Naive B cell (primary cell): Measurements from ENCODE around the gene CREB3L2. TPM values are rescaled to one million over a fixed set of nuclear protein-coding genes. Genes with fewer than 3 reads are reported as not detected.
"Not testable (repeated sequence)": the region's sequence is repeated elsewhere in the genome, so short reads cannot be mapped to it uniquely, and the experiment has no call there.

Experiments used
- ATAC-seq, 2 donors: fragments of 150-1000 bp; cut with Tn5 transposase; 2 replicates each; pipeline ENCODE4 v1.10.0; 2021; ENCODE audit warnings: low read depth in 2 of 2, mild to moderate bottlenecking in 2 of 2, moderate library complexity in 2 of 2
- DNase-seq: peaks from one replicate; pipeline ENCODE4 v3.0.0; 2022
- H3K27ac Mint-ChIP-seq, 6 donors: one replicate each; pipeline ENCODE4 v1.8.0; 2020 to 2022; ENCODE audit warnings: mild to moderate bottlenecking in 6 of 6, mixed read lengths in 6 of 6, moderate library complexity in 5 of 6, inconsistent platforms in 2 of 6
- H3K27me3 Mint-ChIP-seq, 3 donors: one replicate each; pipeline ENCODE4 v1.8.0; 2021 to 2022; ENCODE audit warnings: mixed read lengths in 3 of 3, mild to moderate bottlenecking in 1 of 3
- H3K36me3 Mint-ChIP-seq, 2 donors: one replicate each; pipeline ENCODE4 v1.8.0; 2020 to 2022; ENCODE audit warnings: mixed read lengths in 2 of 2, inconsistent platforms in 1 of 2, mild to moderate bottlenecking in 1 of 2
- H3K4me1 Mint-ChIP-seq, 3 donors: one replicate each; pipeline ENCODE4 v1.8.0; 2020 to 2022; ENCODE audit warnings: mixed read lengths in 3 of 3, inconsistent platforms in 1 of 3, mild to moderate bottlenecking in 1 of 3, moderate library complexity in 1 of 3
- H3K4me3 Mint-ChIP-seq, 8 donors: one replicate each; pipeline ENCODE4 v1.8.0; 2020 to 2022; ENCODE audit warnings: mild to moderate bottlenecking in 8 of 8, mixed read lengths in 8 of 8, moderate library complexity in 8 of 8, inconsistent platforms in 2 of 8
- H3K9me3 Mint-ChIP-seq, 7 donors: one replicate each; pipeline ENCODE4 v1.8.0; 2020 to 2022; ENCODE audit warnings: mixed read lengths in 7 of 7, mild to moderate bottlenecking in 5 of 7, inconsistent platforms in 2 of 7, moderate library complexity in 1 of 7
- polyA plus RNA-seq, 6 donors: library from polyadenylated mRNA; unstranded; fragments of 300-500 nt; fragmentation: Illumina TruSeq; gene quantifications; one replicate each; pipeline ENCODE4 v1.2.3, GENCODE V29; 2021; ENCODE audit warnings: low read depth in 6 of 6

CREB3L2 gene
- polyA plus RNA-seq, 6 donors from 2014 or later, result 8.0 to 26.6 (median 19.5) TPM

GRCh38 chr7:137984181-137985041, 17.5 kb downstream of the CREB3L2 start:
- H3K36me3 Mint-ChIP-seq, result peaks cover 0 to 16% of the 10 kb centered on the region in 2 donors
- peaks cover 0 to 63% (median 26%) of the 10 kb centered on the region in 3 donors for H3K4me1 Mint-ChIP-seq
- peaks cover 0 to 15% (median 4%) of the 10 kb centered on the region in 7 donors for H3K9me3 Mint-ChIP-seq
- H3K27me3 Mint-ChIP-seq, result no peaks in the 10 kb centered on the region
- no peak for ATAC-seq
- no peak for DNase-seq
- H3K27ac Mint-ChIP-seq, result peak overlapping the region in 2 of 6 donors; percentile 96 to 98
- peak overlapping the region; percentile 11 to 84 (median 72) for H3K4me3 Mint-ChIP-seq

GRCh38 chr7:137983323-137984008, 18.4 kb downstream of the CREB3L2 start:
- no peak for DNase-seq
- Mint-ChIP-seq H3K4me3 (peak overlapping the region in 1 of 8 donors; percentile 84), H3K27ac (peak overlapping the region in 3 of 6 donors; percentile 24 to 93 (median 43)), H3K4me1 (peaks cover 0 to 63% (median 33%) of the 10 kb centered on the region in 3 donors), H3K36me3 (peaks cover 0 to 16% of the 10 kb centered on the region in 2 donors), H3K27me3 (no peaks in the 10 kb centered on the region), H3K9me3 (peaks cover 0 to 15% (median 4%) of the 10 kb centered on the region in 7 donors)
- no peak for ATAC-seq

DNA sequence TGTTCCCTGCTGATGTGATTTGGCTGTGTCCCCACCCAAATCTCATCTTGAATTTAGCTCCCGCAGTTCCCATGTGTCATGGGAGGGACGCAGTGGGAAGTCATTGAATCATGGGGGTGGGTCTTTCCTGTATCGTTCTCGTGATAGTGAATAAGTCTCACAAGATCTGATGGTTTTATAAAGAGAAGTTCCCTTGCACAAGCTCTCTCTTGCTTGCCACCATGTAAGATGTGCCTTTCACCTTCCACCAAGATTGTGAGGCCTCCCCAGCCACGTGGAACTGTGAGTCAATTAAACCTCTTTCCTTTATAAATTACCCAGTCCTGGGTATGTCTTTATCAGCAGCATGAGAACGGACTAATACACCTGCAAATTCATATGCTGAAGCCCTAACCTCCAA, 19.5 kb downstream of the CREB3L2 start:
- H3K4me3 Mint-ChIP-seq, result peak overlapping the region in 5 of 8 donors; percentile 0 to 87 (median 33)
- H3K36me3 Mint-ChIP-seq, result peaks cover 0 to 16% of the 10 kb centered on the region in 2 donors
- H3K27ac Mint-ChIP-seq, result peak overlapping the region in 5 of 6 donors; percentile 3 to 76 (median 49)
- peaks cover 7 to 63% (median 43%) of the 10 kb centered on the region in 3 donors for H3K4me1 Mint-ChIP-seq
- H3K9me3 Mint-ChIP-seq, result peaks cover 0 to 15% (median 5%) of the 10 kb centered on the region in 7 donors
- ATAC-seq, DNase-seq, H3K27me3 Mint-ChIP-seq: not testable (repeated sequence)

DNA sequence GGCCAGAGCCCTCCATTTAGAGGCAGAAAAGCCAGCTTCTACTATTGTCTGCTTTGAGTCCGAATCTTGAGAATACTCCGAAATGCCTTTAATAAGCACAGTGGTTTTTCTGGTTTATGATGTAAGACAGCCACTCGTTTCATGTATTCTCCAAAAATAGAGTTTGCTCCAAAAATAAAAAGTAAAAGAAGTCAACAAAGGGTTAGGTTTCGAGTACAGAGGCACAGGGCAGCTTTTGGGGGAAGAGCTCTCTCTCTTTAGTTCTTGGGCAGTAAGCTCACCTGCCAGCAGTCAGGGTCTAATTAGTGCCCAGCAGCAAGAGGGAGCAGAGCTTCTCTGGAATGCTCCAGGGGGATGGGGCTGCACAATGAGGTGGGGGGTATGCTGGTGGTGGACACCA, 20.2 kb downstream of the CREB3L2 start:
- no peak for DNase-seq
- H3K27ac Mint-ChIP-seq, result peak overlapping the region; percentile 54 to 92 (median 80)
- no peaks in the 10 kb centered on the region for H3K27me3 Mint-ChIP-seq
- peaks cover 0 to 15% (median 5%) of the 10 kb centered on the region in 7 donors for H3K9me3 Mint-ChIP-seq
- H3K36me3 Mint-ChIP-seq, result peaks cover 0 to 16% of the 10 kb centered on the region in 2 donors
- ATAC-seq, result no peak
- H3K4me1 Mint-ChIP-seq, result peaks cover 11 to 57% (median 45%) of the 10 kb centered on the region in 3 donors
- H3K4me3 Mint-ChIP-seq, result peak overlapping the region; percentile 2 to 87 (median 54)

DNA sequence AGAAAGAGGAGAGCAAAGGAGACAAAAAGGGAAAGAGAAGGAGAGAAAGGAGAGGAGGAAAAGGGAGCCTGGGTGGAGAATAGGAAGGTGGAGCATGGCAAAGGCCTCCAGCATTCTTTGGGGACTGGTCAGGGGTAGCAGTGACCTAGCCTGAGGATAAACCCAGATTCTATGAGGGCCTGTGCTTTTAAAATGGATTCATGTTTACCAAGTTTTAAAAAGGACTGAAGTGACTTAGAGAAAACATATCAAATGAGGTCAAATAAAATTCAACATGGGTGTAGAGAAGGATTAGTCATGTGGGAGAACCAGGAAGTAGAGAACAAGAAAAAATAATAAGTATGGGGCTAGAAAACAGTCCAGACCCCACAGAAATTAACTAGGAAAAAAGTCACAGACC, 20.7 kb downstream of the CREB3L2 start:
- H3K27me3 Mint-ChIP-seq, result no peaks in the 10 kb centered on the region
- H3K36me3 Mint-ChIP-seq, result peaks cover 0 to 16% of the 10 kb centered on the region in 2 donors

GRCh38 chr7:137980308-137980707, 21.6 kb downstream of the CREB3L2 start:
- H3K4me1 Mint-ChIP-seq, result peaks cover 11 to 53% (median 44%) of the 10 kb centered on the region in 3 donors
- H3K4me3 Mint-ChIP-seq, result peak overlapping the region in 5 of 8 donors; percentile 7 to 85 (median 72)
- H3K27ac Mint-ChIP-seq, result peak overlapping the region in 5 of 6 donors; percentile 44 to 92 (median 86)
- peaks cover 0 to 15% (median 5%) of the 10 kb centered on the region in 7 donors for H3K9me3 Mint-ChIP-seq
- H3K27me3 Mint-ChIP-seq, result no peaks in the 10 kb centered on the region
- DNase-seq (no peak), ATAC-seq (peak; percentile 45 to 58)
- H3K36me3 Mint-ChIP-seq, result peaks cover 0 to 16% of the 10 kb centered on the region in 2 donors

More for the DNA sequence above, 20.7 kb downstream of the CREB3L2 start:
- no peak for ATAC-seq
- Mint-ChIP-seq H3K4me1 (peaks cover 11 to 52% (median 50%) of the 10 kb centered on the region in 3 donors), H3K4me3 (peak overlapping the region; percentile 13 to 87 (median 54)), H3K27ac (peak overlapping the region; percentile 40 to 95 (median 89)), H3K9me3 (peaks cover 0 to 15% (median 5%) of the 10 kb centered on the region in 7 donors)
- no peak for DNase-seq

GRCh38 chr7:137978464-137979237, 23.2 kb downstream of the CREB3L2 start:
- Mint-ChIP-seq H3K4me1 (peaks cover 19 to 64% (median 42%) of the 10 kb centered on the region in 3 donors), H3K27ac (peak overlapping the region in 3 of 6 donors; percentile 14 to 74 (median 24))

GRCh38 chr7:137977173-137977572, 24.7 kb downstream of the CREB3L2 start:
- DNase-seq (no peak), ATAC-seq (no peak)
- Mint-ChIP-seq H3K4me1 (peaks cover 21 to 76% (median 32%) of the 10 kb centered on the region in 3 donors), H3K4me3 (no peak overlapping the region), H3K9me3 (peaks cover 0 to 6% (median under 1%) of the 10 kb centered on the region in 7 donors), H3K27ac (no peak overlapping the region), H3K36me3 (peaks cover 0 to 16% of the 10 kb centered on the region in 2 donors), H3K27me3 (no peaks in the 10 kb centered on the region)

More at GRCh38 chr7:137978464-137979237, 23.2 kb downstream of the CREB3L2 start:
- Mint-ChIP-seq H3K4me3 (peak overlapping the region in 1 of 8 donors; percentile 6), H3K9me3 (peaks cover 0 to 15% (median 5%) of the 10 kb centered on the region in 7 donors), H3K27me3 (no peaks in the 10 kb centered on the region), H3K36me3 (peaks cover 0 to 24% of the 10 kb centered on the region in 2 donors)
- ATAC-seq (no peak), DNase-seq (no peak)

GRCh38 chr7:137976696-137977095, 25.2 kb downstream of the CREB3L2 start:
- peaks cover 0 to 16% of the 10 kb centered on the region in 2 donors for H3K36me3 Mint-ChIP-seq
- peaks cover 21 to 73% (median 31%) of the 10 kb centered on the region in 3 donors for H3K4me1 Mint-ChIP-seq
- no peak overlapping the region for H3K4me3 Mint-ChIP-seq
- H3K9me3 Mint-ChIP-seq, result peaks cover 0 to 5% (median 0%) of the 10 kb centered on the region in 7 donors
- ATAC-seq (no peak), DNase-seq (no peak)
- no peaks in the 10 kb centered on the region for H3K27me3 Mint-ChIP-seq
- H3K27ac Mint-ChIP-seq, result peak overlapping the region in 1 of 6 donors; percentile 52

DNA sequence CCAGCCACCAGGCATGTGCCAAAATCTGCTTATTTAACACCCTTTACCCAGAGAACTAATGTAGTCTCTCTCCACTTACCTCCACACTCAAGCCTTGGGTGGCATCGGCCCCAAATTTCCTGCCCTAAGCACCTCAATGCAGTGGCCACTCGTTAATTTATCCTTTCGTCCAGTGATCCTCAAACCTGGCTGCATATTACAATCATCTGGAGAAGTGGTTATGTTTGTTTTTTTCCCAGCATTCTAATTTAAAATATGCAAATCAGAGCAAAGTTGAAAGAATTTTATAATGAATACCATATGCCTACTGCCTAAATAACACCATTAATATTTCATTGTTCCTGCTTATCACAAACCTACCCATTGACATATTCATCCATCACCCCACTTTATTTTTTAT, 25.7 kb downstream of the CREB3L2 start:
- peaks cover 21 to 68% (median 26%) of the 10 kb centered on the region in 3 donors for H3K4me1 Mint-ChIP-seq
- H3K4me3 Mint-ChIP-seq, result no peak overlapping the region
- no peak for DNase-seq
- no peak for ATAC-seq
- peaks cover 0 to 12% of the 10 kb centered on the region in 2 donors for H3K36me3 Mint-ChIP-seq
- peaks cover 0 to 2% (median 0%) of the 10 kb centered on the region in 7 donors for H3K9me3 Mint-ChIP-seq
- no peaks in the 10 kb centered on the region for H3K27me3 Mint-ChIP-seq
- peak overlapping the region in 2 of 6 donors; percentile 3 to 11 for H3K27ac Mint-ChIP-seq

GRCh38 chr7:137975768-137976167, 26.1 kb downstream of the CREB3L2 start:
- peaks cover 0 to 2% (median 0%) of the 10 kb centered on the region in 7 donors for H3K9me3 Mint-ChIP-seq
- DNase-seq, result no peak
- peaks cover 21 to 68% (median 23%) of the 10 kb centered on the region in 3 donors for H3K4me1 Mint-ChIP-seq
- peak overlapping the region in 1 of 6 donors; percentile 32 for H3K27ac Mint-ChIP-seq
- H3K27me3 Mint-ChIP-seq, result no peaks in the 10 kb centered on the region
- no peak overlapping the region for H3K4me3 Mint-ChIP-seq
- peaks cover 0 to 8% of the 10 kb centered on the region in 2 donors for H3K36me3 Mint-ChIP-seq
- no peak for ATAC-seq

- peaks cover 18 to 63% (median 23%) of the 10 kb centered on the region in 3 donors for H3K4me1 Mint-ChIP-seq
- peaks cover 0 to 8% of the 10 kb centered on the region in 2 donors for H3K36me3 Mint-ChIP-seq
- no peak overlapping the region for H3K4me3 Mint-ChIP-seq
- no peak overlapping the region for H3K27ac Mint-ChIP-seq
- no peak for ATAC-seq
- no peaks in the 10 kb centered on the region for H3K27me3 Mint-ChIP-seq
- no peak for DNase-seq
- H3K9me3 Mint-ChIP-seq, result peaks cover 0 to 2% (median 0%) of the 10 kb centered on the region in 7 donors
Measured at GRCh38 chr7:137975221-137975620, 26.7 kb downstream of the CREB3L2 start.
